WTC11 (cell line): Measurements from ENCODE around the gene NCL.

ENCODE experiments used
- CBFB ChIP-seq: sonication (generic); formaldehyde crosslinking; IDR thresholded peaks from 2 replicates; pipeline ENCODE4 v1.8.1; 2022; ENCODE audit warnings: mild to moderate bottlenecking, low read depth, missing genetic modification reagents
- CTCF ChIP-seq: fragments of 200-600 bp; IDR thresholded peaks from 2 replicates; pipeline ENCODE4 v1.8.0; 2022; ENCODE audit warnings: antibody characterized with exemption

DNA sequence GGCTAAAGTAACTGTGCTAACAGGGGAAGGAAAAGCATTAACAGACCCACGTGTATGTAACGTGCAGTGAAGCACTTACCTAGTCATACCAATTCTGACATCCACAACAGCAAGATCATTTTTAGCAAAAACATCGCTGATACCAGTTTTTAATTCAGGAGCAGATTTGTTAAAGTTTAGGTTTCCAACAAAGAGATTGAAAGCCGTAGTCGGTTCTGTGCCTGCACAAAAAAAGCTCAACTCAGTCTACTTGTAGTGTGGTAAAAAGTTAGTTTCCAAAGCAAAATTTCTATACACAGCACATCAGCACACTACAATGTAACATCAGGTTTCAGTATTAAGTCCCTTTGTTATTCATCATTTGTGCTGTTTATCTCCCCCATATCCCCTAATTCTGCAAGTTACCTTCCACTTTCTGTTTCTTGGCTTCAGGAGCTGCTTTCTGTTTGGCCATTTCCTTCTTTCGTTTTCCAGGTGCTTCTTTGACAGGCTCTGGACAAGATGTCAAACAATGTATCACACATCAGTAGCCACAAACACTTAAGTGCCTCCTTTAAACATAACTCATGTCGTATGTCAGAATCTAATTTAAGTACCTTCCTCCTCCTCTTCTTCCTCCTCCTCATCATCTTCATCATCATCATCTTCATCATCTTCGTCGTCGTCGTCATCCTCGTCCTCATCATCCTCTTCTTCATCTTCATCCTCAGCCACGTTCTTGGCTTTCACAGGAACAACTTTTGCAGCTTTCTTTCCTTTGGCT is 4.0 kb downstream of the NCL start:
- TF ChIP-seq CBFB (CRISPR knock-in tag) (no peak), CTCF (no peak)
